ENCODE data around the gene BAZ1B. TPM values are rescaled to one million over a fixed set of nuclear protein-coding genes. Genes with fewer than 3 reads are reported as not detected.
"Not testable (repeated sequence)": the region's sequence is repeated elsewhere in the genome, so short reads cannot be mapped to it uniquely, and the experiment has no call there.

Gene BAZ1B
- total and polyA plus RNA-seq, 7 donors, result 15.7 to 50.6 (median 41.6) TPM

- peaks cover 12 to 98% of the 10 kb centered on the region in 2 donors for H3K36me3 ChIP-seq (ENCODE audit: insufficient read depth in 1 of 2, low read depth in 1 of 2)
- ATAC-seq (no peak), DNase-seq (no peak)
- H3K9me3 ChIP-seq, result no peaks in the 10 kb centered on the region
- 93 to 95% (median 94%) methylated on average over 7 of the region's 7 CpGs for WGBS, 3 donors
- intact Hi-C loops (cut with DNase I), result no loop called here
- no peak overlapping the region for H3K27ac ChIP-seq
- H3K27me3 ChIP-seq (ENCODE audit: insufficient read depth in 3 of 3, low read length in 2 of 3), result no peaks in the 10 kb centered on the region
- no peaks in the 10 kb centered on the region for H3K4me1 ChIP-seq
- no peak overlapping the region for H3K4me3 ChIP-seq
- TF ChIP-seq CTCF (IDR thresholded peaks at IDR 0.05), result no peak
Observed at GRCh38 chr7:73496626-73497025, 25.5 kb downstream of the BAZ1B start.

- H3K4me1 ChIP-seq; intact Hi-C loops (cut with DNase I); H3K27ac ChIP-seq; H3K4me3 ChIP-seq; H3K27me3 ChIP-seq (ENCODE audit: insufficient read depth in 3 of 3, low read length in 2 of 3); ATAC-seq; DNase-seq; H3K9me3 ChIP-seq: not testable (repeated sequence)
- H3K36me3 ChIP-seq (ENCODE audit: insufficient read depth in 1 of 2, low read depth in 1 of 2), result peaks cover 12 to 98% of the 10 kb centered on the region in 2 donors
- 92 to 99% (median 97%) methylated on average over 2 of the region's 2 CpGs for WGBS, 3 donors
Observed at GRCh38 chr7:73495507-73495906, 26.6 kb downstream of the BAZ1B start.

- ATAC-seq, result no peak
- Histone ChIP-seq H3K27me3 (ENCODE audit: insufficient read depth in 3 of 3, low read length in 2 of 3) (no peaks in the 10 kb centered on the region), H3K9me3 (no peaks in the 10 kb centered on the region), H3K4me3 (no peak overlapping the region), H3K4me1 (no peaks in the 10 kb centered on the region), H3K36me3 (ENCODE audit: insufficient read depth in 1 of 2, low read depth in 1 of 2) (peaks cover 10 to 100% of the 10 kb centered on the region in 2 donors), H3K27ac (no peak overlapping the region)
- intact Hi-C loops (cut with DNase I), result no loop called here
- no peak for TF ChIP-seq CTCF (IDR thresholded peaks at IDR 0.05)
- no peak for DNase-seq
Observed at GRCh38 chr7:73489976-73490375, 32.1 kb downstream of the BAZ1B start.

- Histone ChIP-seq H3K36me3 (ENCODE audit: insufficient read depth in 1 of 2, low read depth in 1 of 2) (peaks cover 4 to 100% of the 10 kb centered on the region in 2 donors), H3K4me1 (peaks cover 8% of the 10 kb centered on the region), H3K27me3 (ENCODE audit: insufficient read depth in 3 of 3, low read length in 2 of 3) (no peaks in the 10 kb centered on the region), H3K9me3 (no peaks in the 10 kb centered on the region), H3K27ac (peak overlapping the region; percentile 33), H3K4me3 (no peak overlapping the region)
- DNase-seq (no peak), ATAC-seq (no peak)
- no peak for TF ChIP-seq CTCF (IDR thresholded peaks at IDR 0.05)
- intact Hi-C loops (cut with DNase I), result no loop called here
- 95 to 100% (median 98%) methylated on average over 1 of the region's 1 CpG for WGBS, 3 donors
Observed at GRCh38 chr7:73487486-73487885, 34.6 kb downstream of the BAZ1B start.

- H3K27ac ChIP-seq, result no peak overlapping the region
- intact Hi-C loops (cut with DNase I), result no loop called here
- H3K27me3 ChIP-seq (ENCODE audit: insufficient read depth in 3 of 3, low read length in 2 of 3), result no peaks in the 10 kb centered on the region
- no peak for TF ChIP-seq CTCF (IDR thresholded peaks at IDR 0.05)
- H3K4me1 ChIP-seq, result peaks cover 12% of the 10 kb centered on the region
- no peak overlapping the region for H3K4me3 ChIP-seq
- 69 to 80% (median 73%) methylated on average over 1 of the region's 1 CpG for WGBS, 3 donors
- no peaks in the 10 kb centered on the region for H3K9me3 ChIP-seq
- peaks cover 2 to 87% of the 10 kb centered on the region in 2 donors for H3K36me3 ChIP-seq (ENCODE audit: insufficient read depth in 1 of 2, low read depth in 1 of 2)
- ATAC-seq (no peak), DNase-seq (no peak)
Observed at GRCh38 chr7:73483171-73483570, 38.9 kb downstream of the BAZ1B start.
